ENCODE measurements around the gene CCDC6.

CCDC6 gene

DNA sequence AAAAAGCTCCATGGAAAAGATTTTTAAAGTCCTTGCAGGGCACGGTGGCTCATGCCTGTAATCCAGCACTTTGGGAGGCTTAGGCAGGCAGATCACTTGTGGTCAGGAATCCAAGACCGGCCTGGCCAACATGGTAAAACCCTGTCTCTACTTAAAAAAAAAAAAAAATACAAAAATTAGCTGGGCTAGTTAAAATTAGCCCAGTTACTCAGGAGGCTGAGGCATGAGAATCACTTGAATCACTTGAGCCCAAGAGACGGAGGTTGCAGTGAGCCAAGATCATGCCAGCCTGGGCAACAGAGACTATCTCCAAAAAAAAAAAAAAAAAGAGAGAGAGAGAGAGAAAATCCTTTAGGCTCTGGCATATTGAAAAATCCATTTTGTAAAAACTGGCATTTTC, 61.9 kb downstream of the CCDC6 start:
- DNase-seq, result no peak

DNA sequence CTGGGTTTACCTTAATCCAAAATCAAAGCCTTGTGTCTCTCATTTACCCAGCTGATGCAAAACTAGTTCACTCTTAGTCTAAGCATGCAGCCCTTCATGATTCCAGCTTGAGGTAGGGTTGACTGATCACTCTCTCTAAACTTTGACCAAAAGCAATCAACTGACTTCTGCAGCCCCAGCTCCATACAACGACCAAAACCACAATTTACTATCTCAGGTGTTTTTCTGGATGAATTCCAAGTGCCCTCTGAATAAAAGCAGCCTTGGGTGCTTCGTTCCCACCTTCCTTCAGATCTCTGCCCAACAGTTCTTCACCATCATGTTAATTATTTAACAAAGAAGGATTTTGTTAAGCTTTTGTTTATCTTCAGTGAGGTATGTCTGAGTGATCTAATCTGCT, 62.6 kb downstream of the CCDC6 start:
- no peak for DNase-seq

DNA sequence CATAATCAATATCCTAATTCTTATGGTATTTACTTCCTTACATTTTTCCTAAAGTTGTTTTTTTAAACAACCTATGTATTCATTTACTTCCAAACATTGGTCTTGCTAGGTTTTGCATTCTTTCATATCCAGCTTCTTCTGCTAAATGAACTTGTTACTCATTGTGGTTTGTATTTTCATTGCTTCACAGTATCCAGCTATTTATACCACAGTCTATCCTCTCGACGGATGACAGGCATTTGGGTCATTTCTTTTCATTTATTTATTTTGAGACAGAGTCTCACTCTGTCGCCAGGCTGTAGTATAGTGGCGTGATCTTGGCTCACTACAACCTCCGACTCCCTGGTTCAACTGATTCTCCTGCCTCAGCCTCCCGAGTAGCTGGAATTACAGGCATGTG, 66.8 kb downstream of the CCDC6 start:
- DNase-seq, result no peak

DNA sequence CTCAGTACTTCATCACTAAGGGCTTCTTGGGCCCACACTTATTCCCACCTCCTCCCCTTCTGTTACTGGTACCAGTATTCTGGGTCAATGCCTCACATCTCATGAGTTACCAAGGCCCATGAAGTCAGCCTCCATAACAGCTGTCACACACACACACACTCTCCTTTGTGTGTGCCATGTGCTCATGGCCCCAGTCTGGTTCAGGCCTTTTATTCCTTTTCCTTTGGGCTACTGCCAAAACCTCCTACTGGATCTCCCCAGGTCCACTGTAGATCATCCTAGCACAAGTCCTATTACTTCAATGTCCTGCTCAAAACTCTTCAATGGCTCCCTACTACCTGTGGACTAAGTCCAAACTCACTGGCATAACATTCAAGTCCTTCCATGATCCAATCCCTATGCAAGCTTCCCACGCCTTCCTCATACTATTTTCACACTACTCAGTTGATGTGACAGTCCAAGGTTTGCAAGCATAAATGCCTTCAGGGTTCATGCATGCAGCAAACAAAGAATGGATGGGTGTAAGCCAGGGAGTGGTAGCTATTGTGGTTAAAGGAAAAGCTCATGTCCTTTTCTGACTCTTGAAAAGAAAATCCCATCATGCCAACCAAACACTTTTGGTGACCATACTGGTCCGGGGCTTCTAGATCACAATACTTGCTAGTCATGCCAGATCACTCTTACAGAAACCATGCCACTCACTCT, 68.1 kb downstream of the CCDC6 start:
- no peak for DNase-seq

DNA sequence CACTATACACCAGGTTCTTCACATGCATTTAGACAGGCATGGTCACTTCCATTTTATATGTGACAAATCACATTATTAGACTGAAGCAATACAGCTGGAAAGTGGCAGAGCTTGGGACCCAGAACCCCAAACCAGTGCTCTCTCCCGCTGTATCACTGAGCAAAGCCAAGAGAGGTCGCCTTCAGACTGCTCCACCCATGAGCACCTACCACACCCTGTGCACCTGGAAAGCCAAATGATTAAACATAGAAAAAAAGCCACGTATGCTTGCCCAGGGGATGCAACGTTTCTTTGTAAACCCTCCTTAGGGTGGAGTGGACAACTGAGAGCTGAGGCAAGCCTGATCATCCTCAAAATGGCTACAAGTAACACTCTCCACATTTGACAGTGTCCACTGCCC, 72.5 kb downstream of the CCDC6 start:
- no peak for DNase-seq

DNA sequence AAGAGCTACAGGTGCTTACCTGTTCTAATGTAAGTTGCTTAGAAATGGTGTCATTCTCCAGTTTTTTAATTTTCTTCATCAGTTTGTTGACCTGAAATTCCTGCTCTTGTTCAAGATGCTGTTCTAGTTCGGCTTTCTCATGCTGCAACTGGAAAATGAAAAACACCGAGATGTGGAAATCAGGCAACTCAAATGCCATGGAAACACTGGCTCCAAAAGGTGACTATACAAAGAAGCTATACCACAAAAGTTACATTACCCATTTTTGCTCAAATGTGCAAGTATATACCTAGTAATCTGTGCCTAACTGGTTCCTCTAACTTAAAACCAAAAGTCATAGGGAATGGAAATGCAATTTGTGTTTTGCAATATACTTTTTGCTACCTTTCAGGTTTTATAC, 73.8 kb downstream of the CCDC6 start:
- no peak for DNase-seq

DNA sequence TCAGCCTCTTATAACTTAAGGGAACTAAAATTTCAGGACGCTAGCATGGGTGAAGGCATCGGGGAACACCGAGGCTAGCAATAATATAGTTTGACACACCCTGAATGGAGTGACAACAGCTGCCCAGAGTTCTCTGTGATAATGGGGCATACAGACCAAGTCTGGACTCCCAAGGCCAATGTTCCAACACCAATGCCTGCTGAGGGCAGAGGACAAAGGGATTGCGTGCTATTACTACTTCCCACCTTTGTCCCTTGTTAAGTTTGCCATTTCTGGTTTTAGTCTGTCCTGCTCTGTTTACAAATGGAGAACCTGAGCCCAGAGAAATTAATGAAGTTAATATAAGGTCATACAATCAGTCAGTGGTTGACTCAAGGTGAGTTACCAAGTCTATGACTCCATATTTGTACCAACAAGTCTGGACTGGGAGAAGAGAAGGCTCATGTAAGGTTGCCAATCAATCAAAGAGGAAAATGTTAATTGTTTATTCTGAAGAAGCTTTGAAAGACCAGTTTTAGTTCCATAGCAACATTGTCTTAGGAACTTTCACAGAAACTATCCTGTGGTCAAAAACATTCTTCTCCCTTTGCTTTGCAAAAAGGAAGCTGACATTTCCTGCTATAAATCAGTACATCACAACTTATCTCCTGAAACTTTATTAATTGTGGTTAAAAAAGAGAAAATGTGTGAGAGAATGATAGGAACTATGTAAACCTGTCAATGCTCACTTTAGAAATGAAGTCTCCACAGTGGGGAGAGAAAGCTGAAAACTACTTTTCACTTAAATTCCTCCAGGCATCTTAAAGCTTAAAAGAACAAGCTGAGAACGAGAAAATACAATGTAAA, 74.5 kb downstream of the CCDC6 start:
- DNase-seq, result no peak

DNA sequence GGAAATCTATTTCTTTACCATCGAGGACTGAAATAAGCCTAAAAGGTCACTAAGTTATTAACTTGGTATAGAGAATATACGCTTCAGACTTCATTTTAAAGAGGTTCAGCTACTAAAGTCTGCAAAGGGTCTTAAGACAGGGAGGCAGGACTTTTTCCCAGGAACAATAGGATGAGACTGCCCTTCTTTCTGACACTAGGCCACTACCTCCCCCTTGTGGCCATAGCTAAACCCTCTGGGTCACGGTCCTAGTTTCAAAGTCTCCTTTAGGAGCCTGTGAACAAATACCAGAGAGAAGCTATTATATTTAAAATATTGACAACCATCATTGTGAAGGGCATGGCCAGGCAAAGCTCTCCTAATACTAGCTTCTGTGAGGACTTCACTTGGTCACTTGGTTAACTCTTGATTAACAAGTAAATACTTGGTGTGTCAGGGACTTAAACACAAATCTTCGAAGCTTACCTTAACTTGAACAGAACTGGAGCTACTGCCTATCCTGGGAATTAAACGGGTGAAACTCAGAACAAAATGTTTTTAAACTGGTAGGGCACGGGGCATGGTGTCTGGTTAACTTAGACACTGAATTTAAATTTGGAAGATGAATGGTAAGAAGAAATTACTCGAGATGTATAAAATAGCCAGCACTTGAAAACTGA, 75.6 kb downstream of the CCDC6 start:
- DNase-seq, result peak; percentile 1

DNA sequence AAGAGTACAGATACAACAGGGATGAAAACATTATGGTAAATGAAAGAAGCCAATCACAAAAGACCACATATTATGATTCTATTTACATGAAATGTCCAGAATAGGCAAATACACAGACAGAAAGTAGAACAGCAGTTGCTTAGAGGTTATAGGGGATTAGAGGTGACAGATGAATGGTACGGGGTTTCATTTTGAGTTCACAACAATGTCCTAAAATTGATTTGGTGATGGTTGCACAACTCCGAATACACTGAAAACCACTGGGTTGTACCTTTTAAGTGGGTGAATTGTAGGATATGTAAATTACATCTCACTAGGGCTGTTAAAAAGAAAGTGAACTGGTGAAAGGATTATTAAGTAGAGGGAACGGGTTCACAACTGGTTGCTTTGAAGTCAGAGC, 76.8 kb downstream of the CCDC6 start:
- DNase-seq, result no peak

DNA sequence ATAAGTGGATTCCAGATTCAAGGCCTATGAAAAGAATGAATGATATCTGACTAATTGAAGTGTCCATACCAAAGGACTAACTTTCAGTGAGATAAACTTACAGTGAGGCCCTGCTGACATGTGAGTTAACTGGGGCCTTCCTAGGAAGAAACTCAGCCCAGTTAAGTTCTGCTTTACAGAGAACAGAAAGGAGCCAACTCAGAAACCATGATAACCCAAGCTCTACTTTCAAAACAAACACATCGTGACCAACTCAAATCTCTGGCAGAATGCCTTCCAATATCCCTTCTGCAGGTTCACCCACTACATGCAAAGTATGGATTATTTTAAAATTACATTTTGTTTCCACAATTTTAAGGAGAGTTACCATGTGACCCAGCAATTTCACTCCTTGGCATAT, 77.3 kb downstream of the CCDC6 start:
- no peak for DNase-seq

DNA sequence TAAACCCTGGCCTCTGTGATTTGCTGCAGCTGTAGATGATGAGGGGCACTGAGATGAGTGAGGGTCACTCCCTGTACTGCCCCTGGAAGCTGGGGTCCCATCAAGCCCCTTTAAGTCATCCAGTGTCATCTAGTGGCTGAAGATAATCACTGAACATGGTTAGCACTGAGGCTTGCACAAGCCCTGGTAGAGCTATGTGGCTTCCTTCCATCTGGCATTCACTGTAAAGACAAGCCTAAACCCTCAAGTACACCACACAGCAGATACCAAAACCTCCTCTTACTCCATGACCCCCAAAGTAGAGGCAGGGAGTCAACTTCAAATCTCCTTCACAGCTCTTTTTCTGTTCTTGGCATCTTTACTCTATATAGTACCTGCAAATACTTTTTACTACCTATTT, 80.4 kb downstream of the CCDC6 start:
- DNase-seq, result no peak

DNA sequence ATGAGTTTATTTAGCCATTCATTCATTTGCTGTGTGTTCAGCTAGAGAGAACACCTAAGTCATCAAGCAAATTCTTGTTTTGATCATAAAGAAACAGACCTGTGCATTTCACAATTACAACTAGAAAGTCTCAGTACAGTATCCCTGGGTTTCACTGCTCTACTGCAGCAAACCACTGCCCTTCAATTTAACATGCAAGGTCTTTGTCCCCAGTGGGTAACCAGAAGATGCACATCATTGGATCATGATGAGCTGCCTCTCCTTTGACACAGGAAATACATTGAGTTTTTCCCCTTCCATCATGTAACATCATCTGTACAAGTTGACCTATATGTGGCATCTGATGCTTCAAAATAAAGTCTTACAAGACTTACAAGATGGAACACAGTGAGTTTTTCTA, 82.6 kb downstream of the CCDC6 start:
- no peak for DNase-seq

DNA sequence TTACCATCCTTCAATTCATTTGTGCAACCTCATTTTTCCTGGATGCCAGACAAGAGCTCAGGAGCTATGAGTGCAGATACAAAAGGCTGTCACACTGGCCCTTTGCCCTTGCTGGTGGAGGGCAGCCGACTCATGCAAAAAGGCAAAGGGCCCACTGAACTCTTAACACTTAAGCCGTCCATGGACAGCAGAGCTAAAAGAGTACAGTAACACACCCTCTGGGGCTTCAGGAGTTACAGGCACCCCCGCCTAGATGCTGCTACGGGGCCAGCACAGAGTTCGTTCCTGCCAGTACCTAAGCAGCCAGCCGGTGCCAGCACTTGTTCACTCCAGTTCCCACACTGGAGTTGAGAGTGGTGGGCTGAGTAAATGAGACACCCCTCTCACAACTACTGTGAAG, 83.2 kb downstream of the CCDC6 start:
- no peak for DNase-seq

DNA sequence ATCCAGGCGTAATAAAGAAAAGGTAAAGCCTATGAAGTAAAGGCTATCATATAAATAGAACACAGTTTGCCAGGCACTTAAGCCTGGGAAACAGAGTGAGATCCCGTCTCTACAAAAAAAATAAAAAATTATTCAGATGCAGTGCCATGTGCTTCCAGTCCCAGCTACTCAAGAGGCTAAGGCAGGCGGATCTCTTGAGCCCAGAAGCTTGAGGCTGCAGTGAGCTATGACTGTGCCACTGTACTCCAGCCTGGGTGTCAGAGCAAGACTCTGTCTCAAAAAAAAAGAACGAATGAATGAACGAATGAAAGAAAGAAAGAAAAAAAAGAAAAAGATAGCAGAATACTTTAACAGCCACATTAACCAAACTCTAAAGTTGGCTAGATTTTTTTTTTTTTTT, 85.9 kb downstream of the CCDC6 start:
- DNase-seq, result no peak

DNA sequence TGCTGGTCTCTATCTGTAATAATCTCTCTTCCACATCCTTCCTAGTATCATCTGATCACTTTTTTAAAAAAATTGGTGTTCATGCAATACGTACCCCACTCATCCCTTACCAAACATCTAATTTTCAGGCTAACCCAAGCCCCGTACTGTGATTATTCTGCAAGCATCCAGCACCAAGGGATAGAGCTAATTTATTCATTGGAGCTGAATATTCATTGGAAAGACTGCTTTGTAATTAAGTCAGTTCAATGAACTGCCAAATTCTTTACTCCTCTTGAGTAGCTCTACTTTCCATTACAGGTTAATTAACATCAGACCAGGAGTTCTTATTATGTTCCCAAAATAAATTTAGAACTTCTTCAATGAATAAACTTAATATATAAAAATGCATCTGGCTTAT, 86.7 kb downstream of the CCDC6 start:
- DNase-seq, result no peak

DNA sequence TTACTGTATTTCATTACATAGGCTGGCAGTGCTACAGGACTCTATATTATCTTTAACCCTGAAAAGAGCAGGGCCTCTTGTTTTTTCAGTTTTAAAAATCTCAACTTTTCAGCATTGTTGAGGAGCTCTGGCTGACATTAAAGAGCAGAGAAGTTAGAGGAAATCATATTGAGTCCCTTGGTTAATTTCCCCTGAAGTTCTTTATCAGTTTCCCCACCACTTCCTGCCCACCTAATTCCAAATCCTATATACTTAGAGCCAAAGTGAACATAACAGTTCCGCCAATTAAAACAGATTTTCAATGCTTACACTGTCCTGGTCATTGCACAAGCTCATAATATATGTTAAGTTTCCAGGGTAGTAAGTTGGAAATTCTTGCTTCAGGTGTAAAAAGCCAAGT, 87.1 kb downstream of the CCDC6 start:
- no peak for DNase-seq

DNA sequence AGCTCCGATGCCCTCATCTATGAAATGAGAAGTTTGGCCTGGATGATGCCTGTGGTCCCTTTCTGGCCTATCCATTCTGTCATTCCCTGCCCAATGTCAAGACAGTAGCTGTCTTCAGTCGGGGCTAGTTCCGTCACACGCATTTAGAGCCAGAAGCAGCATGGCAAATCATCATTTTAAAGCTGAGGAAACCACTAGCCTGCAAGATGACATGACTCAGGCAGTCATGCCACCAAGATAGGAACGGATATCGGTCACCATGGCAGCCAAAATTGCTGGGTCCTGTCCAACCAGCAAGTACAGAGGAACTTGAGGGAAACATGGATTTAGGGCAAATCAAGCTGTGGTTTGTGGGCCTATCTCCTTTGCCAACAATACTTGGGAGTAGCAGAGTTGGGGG, 88.6 kb downstream of the CCDC6 start:
- no peak for DNase-seq

DNA sequence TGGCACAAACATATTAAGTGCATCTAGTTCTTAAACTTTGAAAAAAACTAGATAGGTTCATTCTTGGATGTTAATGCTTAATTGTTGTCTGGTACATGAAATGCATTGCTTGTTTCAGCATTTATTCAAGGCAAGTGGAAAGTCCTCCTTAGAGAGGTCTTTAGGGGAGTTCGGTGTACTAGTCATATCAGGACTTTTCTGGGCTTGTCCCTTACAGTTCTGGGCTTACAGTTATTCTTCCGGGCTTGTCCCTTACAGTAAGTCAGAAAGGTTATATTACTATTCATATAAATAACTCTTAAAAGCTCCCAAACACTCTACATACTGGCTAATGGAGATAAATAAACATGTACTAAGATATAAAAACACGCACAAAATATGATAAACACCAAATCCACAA, 91.5 kb downstream of the CCDC6 start:
- no peak for DNase-seq

DNA sequence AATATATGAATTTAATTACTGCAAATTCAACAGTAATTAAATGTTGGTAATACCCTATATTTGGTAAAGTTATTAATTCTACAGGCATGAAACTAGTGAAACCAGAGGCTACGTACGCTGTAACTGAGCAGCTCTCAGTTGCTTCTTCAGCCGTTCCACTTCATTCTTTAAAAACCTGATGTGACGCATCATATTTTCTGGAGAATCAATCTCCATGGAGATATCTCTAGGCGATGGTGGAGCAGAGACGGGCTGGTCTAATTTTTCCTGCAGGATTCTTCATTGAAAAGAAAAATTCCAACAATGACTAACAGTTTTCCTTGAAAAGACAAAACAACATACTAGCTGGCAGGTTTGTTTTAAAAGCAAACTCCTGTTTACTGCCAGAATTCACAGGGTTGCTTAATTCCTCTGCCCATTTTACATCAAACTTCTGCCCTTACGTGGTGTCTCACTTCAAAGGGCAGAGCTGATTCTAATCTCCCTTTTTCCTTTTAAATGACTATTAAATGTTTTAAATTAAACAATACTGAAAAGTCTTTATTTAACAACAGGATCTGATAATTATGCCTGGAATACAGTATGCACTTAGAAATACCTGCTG, 93.7 kb downstream of the CCDC6 start:
- no peak for DNase-seq

DNA sequence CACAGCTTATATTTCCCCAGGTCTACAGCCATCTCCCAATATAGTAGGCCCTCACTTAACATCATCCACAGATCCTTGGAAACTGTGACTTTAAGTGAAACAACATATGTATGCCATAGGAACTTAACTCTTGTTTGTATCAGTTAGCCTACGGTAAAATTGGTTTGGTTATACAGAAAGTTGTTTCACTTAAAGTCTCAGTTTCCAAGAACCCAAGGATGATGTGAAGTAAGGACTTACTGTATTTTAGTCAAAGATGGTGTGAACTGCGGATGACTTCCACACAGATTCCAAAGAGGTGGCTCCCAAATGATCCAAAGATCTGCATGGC, 96.7 kb downstream of the CCDC6 start:
- no peak for DNase-seq

DNA sequence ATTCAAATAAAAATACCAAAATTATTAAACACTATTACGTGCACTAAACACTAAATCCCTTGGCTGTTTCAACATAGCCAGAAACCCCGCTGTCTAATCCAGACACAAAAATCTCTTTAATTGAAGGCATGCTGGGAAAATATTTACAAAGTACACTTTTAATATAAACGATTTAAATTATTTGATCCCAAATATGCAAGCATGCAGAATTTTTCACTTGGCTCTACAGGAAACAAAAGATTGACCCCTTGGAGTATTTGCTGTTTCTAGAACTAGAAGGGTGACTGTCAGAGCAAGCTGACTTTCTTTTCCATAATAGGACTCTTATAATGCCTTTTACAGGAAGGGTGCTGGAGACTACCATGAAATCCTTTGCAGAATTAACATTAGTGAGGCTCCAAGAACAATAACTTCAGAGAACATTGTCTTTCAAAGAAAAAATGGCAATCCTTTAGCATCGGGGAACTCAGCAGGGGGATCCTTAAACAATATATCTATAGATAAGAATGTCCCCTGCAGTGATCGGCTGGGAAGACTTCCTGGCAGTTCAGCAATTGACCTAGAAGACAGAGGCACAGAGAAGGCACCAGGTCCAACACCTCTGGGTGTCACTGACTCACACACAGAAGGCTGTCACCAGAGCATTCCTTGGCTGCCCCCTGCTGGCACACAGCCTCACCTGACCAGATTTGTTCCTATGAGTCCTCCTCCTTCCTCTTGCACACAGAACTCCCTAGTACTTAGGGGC, 97.3 kb downstream of the CCDC6 start:
- DNase-seq, result peak; percentile 4

DNA sequence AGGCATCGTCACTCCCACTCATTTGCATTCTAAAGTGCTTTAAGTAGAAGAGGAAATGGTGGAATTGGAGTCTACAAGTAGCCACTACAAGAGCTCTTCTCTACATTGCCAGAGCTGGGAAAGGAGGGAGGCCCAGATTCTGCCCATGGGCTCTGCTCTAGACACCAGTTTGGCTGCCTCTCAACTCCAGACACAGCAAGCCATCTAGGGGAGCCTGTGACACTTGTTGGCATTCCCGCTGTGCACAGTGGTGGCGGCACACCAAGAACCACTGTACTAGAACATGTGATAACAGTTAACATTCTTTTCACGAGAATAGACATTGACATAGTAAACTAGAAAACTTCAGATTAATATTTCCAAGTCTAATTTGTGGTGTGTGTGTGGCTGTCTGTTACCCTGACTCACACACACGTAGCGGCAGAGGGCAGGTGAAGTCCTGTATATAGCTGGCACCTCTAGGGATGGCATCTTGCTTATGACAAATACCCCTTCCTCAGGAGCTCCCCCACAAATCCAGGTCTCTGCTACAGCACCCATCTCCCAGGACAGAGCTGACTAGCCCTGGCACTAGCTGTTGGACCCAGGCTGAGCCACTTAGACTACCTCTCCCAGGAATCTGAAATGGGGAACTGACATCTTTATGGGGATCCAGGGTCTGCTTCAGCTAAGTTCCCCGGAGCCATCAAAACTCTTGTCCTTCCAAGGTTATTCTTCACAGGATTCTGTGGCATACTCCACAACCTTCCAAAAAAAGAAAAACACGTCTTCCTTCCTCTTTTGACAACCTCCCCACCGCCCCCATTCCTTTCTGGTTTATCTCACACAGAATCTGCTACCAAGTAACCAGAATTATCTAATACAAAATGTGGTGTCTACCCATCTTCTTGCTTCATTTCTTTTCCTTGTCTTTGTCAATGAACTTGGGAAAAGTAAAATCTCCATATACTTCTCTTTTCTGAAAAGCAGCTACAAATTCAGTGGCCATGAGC, 98.4 kb downstream of the CCDC6 start:
- DNase-seq, result no peak

Measured in NCI-H2081 treated with DMSO at 0.1 percent for 48 hours (cell line).